Hematopoietic multipotent progenitor cell treated with erythropoietin and hydrocortisone succinate and interleukin-3 and kit ligand, for 15 days (in vitro differentiated cells): Measurements from ENCODE around the gene PSMA7.

Experiments
- DNase-seq: peaks from one replicate; pipeline ENCODE4 v3.0.0-alpha.2; 2015; ENCODE audit warnings: low spot score

Gene PSMA7

GRCh38 chr20:62171245-62171644 is 28.1 kb upstream of the PSMA7 start:
- DNase-seq: no peak

DNA sequence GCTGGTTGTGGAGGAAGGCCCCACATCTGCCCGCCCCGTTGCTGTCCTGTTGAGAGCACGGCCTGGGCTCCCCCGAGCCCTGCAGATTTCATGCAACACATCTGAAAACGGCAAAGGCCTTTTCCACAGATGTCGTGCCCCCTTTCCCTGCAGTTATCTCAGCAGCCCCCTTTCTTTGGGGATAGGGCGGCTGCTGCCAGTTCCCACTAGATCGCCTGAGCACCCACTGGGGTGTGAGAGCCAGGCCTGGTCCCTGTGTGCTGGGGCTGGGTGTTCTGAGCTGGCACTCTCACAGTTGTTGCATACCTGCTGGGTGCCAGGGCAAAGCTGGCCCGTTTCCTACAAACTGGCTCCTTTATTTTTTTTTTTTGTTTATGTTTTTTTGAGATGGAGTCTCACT is 27.3 kb upstream of the PSMA7 start:
- no peak for DNase-seq

GRCh38 chr20:62168890-62169435 is 25.8 kb upstream of the PSMA7 start:
- DNase-seq: no peak

DNA sequence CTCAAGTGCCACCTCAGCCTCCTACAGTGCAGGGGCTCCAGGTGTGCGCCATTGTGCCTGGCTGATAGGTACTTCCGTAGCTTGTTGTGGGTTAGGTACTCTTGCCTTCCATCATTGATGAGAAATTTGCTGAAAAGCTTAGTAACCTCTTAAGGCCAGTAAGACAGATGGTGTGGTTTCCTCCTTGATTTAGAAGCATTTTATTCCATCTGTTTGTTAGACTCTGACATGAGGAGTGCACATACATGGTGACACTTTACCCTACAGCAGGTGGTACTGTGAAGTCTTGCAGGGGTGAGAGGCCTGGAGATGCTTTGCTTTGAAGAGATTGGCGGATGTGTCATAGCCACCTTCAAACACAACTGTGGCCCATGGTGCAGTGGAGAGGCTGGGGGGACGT is 24.9 kb upstream of the PSMA7 start:
- no peak for DNase-seq

DNA sequence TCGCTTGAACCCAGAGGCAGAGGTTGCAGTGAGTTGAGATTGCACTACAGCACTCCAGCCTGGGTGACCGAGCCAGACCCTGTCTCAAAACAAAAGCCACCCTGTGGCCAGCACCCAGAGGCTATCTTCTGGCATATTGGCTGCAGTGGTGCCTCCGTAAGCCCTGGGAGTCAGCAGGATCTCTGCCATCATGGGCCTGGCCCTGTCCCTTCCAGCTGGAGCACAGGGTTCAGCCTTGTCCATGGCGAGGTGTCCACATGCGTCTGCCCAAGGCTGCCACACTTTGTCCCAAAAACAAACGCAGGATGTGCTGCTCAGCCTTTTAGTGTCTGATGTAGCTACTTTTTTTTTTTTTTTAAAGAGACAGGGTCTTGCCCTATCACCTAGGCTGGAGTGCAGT is 24.3 kb upstream of the PSMA7 start:
- DNase-seq: no peak

DNA sequence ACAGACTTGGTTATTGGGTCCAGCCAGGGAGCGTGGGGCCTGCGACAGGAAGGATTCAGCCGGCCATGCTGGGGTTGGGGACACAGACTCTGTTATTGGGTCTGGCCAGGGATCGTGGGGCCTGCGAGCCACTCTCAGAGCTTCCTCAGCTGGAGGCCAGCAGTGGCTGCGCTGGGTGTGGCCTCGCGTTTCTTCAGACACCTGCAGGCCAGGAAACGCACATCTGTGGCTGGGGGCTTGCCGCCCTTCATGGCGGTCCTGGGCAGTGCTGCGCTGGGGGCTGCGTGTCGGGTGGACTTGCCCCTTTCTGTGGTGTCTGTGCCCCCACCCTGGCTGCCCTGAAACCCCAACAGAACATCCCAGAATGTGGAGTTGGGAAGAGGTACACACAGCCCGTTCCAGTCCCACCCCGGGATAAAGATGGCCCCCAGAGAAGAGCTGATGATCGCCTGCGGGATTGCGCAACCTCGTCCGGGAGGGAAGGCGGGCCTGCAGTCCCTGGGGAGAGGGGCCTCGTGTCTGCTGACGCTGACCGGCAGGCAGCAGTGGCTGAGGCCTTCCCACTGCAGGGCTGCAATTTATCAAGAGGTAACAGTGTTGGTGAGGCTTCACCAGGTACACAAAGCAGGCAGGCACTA is 22.7 kb upstream of the PSMA7 start:
- no peak for DNase-seq

DNA sequence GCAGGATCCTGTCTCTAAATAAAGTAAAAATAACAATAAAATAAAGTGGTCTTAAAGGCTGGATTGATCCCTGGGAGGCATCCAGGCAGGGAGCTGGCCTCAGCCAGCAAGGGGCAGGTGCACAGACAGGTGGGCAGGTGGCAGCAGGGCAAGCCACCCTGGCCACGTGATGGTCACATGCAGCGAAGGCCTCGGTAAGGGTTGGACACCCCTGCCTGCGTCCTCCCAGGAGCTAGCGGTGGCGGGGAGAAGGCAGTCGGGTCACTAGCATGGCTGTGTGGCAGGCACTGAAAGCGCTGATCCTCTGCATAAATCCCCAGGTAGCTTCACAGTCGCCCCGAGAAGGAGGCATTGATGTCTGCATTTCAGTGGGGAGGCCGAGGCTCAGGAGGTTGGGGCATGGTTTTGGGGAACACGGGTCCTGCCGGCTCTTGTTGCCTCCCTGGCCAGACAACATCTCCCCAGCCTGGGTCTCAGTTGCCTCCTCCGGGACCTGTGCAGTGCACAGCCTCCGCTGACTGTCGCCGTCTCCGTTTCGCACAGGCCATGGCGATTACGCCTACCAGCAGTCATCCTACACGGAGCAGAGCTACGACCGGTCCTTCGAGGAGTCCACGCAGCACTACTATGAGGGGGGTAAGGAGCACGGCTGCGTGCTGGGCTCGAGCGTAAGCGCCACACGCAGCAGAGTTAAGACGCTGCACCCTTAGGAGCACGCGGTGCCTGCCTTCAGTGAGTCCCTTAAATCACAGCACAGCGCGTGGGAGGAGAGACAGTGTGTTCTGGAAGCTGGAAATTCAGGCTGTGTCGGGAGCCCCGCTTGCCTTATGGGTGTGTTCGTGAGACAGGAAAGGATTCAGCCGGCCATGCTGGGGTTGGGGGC is 21.9 kb upstream of the PSMA7 start:
- DNase-seq: no peak

- no peak for DNase-seq
These were observed 21.0 kb upstream of the PSMA7 start for GRCh38 chr20:62163986-62164762.

GRCh38 chr20:62163485-62163865 is 20.3 kb upstream of the PSMA7 start:
- DNase-seq: no peak

DNA sequence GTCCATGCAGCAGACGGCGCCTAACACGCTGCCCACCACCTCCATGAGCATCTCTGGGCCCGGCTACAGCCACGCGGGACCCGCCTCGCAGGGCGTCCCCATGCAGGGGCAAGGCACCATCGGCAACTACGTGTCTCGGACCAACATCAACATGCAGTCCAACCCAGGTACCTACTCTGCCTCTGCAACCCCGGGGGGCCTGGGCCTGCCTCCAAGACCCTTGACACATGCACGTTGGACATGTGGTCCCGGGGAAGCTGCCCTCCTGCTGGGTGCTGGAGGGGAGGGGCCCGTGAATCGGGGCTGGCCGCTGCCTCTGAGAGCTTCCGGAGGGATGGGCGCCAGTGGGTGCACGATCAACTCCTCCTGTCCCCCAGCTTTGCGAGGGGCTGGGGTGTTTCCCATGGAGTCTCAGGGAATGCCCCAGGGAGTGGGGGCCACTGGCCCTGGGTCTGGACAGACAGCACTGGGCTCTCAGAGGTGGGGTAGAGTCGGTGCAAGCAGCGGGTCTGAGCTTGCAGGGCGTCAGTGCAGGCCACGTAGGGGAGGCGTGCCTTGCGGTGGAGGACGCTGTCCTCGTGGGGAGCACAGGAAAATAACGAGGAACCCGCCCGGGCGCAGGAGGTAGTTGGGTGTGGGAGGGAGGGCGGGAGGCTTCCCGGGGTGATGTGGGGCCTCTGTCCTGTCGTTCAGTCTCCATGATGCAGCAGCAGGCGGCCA is 19.7 kb upstream of the PSMA7 start:
- DNase-seq: no peak

DNA sequence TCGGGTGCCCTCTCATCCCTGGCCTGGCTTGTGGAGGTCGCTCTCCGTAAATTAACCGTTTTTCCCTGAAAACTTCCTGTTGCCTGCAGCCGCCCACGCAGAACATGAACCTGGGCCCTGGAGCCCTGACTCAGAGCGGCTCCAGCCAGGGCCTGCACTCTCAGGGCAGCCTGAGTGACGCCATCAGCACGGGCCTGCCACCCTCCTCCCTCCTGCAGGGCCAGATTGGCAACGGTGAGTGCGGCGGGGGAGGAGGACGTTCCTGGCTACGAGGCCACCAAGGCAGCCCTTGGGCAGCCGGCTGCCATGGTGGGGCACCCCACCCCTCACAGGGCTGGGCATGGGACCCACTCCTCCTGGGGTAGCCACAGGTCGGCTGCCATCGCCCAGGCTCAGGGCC is 18.2 kb upstream of the PSMA7 start:
- DNase-seq: no peak

DNA sequence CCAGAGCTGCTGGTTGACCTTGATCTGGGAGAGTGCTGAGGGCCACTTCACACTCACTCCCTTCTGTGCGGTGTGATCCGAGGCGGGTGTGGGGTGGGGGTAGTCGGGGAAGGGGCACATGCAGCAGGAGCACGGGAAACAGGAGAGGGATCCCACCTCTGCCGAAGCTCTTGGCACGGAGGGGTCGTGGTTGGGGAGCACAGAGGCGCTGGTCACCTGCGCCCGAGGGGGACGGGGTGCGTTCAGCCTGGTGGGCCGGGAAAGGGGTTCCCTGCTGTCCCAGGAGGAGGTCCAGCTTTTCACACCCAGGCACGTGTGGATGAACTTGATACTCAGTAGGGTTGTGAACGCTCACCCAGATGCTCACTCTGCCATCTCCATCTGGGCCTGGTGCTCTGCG is 17.7 kb upstream of the PSMA7 start:
- no peak for DNase-seq

GRCh38 chr20:62160253-62160652 is 17.1 kb upstream of the PSMA7 start:
- DNase-seq: no peak

DNA sequence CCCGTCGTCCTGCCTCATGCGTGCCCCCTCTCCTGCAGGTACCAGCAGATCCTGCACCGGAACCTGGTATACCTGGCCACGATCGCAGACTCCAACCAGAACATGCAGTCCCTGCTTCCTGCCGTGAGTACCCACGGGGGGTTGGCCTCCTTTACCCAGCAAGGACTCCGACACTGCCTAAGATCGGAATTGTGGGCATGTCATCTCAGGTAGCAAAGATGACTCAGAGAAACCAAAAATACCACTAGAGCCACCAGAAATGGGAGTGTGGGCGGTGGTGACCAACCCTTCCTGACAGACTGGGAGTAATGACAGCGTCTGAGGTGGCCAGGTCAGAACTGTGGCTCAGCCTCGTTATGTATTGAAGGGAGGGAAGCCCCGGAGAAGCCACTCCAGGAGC is 16.6 kb upstream of the PSMA7 start:
- DNase-seq: no peak

- no peak for DNase-seq
These were observed 15.9 kb upstream of the PSMA7 start for GRCh38 chr20:62159052-62159451.

DNA sequence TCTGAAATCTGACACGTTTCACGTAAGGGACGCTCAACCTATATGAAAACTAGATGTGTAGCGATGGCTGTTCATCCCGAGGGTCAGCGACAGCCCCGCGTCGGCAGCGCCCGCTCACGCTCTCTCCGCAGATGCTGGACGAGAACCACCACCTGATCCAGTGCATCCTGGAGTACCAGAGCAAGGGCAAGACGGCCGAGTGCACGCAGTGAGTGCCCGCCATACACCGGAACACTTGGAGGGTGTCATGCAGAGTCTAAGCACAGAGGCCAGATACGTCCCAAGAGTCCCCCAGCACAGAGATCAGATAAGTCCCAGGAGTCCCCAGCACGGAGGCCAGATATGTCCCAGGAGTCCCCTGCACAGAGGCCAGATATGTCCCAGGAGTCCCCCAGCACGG is 15.3 kb upstream of the PSMA7 start:
- no peak for DNase-seq

- DNase-seq: no peak
These were observed 14.8 kb upstream of the PSMA7 start for GRCh38 chr20:62158088-62158400.

DNA sequence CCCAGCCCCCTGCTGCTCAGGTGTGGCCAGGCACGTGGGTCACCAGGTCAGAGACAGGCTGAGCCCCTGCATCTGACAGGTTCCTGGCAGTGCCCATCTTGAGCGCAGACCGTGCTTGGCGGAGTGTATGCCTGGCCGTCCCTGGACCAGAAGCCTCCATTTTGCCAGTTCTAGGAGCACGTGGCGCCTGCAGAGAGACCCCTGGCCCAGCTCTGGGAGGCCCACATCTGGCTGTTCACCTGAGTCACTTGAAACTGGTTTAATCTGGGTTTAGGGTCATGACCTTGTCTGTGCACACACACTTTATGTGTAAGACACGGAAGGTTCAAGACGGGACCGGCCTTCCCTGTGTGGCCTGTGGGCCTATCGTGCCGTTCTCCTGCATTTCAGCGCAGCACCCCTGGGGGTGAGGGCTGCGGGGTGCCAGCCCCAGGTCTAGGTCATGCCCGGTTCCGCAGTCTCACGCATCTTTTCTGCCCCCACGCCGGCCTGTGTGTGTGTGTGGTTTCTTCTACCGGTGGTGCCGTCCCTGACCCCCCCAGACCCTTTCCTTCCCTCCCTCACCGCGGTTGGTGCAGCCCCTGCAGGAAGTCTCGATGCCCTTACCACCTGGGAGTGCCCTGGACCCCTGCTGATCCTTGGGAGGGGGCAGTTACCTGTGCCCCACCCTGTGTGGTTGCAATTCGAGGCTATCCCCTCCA is 14.3 kb upstream of the PSMA7 start:
- DNase-seq: no peak

DNA sequence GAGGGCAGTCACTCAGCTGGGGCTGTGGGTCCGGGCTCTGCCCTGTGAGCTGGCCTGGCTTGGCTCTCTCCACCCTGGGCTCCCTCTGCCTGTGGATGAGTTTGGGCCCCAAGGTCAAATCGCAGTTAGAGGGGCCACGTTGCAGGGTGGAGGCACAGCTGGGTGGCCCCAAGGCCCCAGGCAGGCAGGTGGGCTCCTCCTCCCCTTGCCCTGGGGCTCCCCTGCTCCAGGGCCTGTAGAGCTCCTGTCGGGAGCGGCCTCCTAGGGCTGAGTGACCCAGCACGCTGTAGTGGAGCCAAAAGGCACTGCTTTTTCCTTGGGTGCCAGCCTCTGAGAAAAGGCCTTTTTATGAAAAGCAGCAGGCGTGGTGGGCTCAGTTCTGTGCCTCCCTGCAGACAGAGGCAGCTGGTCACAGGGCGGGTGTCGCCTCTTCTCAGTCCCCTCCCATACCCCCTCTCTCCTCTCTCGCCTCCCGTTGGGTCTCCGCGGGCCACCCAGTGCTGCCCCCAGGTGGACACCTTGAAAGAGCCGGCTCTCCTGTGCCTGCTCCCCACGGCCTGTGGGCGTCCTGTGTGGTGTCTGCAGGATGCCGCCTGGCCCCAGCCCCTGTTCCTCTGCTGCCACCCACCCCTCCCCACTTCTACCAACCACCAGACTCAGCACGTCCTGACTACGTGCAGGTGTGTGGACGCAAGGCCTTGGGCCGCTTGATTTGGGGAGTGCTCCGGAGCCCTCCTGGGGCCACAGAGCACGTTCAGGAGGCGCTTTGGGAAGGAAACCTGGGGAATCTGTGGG is 13.6 kb upstream of the PSMA7 start:
- peak; percentile 68 for DNase-seq

DNA sequence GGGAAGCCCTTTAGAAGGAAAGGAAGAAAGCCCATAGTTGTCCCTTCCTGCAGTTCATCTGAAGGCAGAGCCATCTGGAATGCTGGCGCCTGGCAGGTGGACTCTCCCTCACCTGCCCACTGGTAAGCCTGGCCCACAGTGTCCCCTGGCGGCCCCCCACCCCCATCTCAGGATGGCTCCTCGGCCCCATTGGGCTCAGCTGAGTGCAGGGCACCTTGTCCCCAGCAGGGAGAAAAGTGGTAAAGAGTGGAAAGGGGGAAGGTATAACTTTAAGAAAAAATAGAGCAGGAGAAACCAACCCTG is 13.0 kb upstream of the PSMA7 start:
- no peak for DNase-seq
